ENCODE results near the gene MED25. TPM values are rescaled to one million over a fixed set of nuclear protein-coding genes. Genes with fewer than 3 reads are reported as not detected.
"Not testable (repeated sequence)": the region's sequence is repeated elsewhere in the genome, so short reads cannot be mapped to it uniquely, and the experiment has no call there.

The MED25 gene
- total and polyA plus RNA-seq, 2 of the 4 experiments (the other 2 are of a cell fraction), result 4.7 to 38.5 TPM

DNA sequence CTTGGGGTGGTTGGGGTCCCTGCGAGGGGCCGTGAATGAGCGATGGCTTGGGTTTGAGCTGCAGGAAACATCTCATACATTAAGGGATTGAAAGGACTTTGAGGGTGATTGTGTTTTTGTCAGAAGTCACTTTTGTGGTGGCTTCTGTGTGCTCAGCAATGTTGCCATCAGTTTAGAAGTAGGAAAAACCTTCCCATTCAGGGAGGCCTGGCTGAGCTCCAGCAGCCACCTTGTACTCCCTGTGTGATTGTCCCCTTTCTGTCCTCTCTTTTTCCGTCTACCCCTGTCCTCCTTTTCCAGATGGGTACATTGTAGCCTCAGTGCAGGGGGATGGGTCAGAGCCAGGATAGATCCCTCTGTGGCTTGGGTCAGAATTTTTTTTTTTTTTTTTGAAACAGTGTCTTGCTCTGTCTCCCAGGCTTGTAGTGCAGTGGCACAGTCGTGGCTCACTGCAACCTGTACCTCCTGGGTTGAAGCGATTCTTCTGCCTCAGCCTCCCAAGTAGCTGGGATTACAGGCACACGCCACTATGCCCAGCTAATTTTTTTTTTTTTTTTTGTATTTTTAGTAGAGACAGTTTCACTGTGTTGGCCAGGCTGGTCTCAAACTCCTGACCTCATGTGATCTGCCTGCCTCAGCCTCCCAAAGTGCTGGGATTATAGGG lies 1.5 kb downstream of the MED25 start:
- peak overlapping the region; percentile 58; the same call in 1 of the 2 replicates for H3K4me2 ChIP-seq (ENCODE audit: low read depth, low read length)
- H3K9me1 ChIP-seq (ENCODE audit: insufficient read depth, low read length); H3K4me1 ChIP-seq (ENCODE audit: control insufficient read depth, insufficient read depth, low read length); H2AK5ac ChIP-seq (ENCODE audit: low read depth, low read length); ATAC-seq (ENCODE audit: low read depth); dilution Hi-C loops (cut with HindIII; ENCODE audit: low sequenced_read_pairs, unreplicated experiment); H3K4me3 ChIP-seq (ENCODE audit: insufficient read depth, low read depth, low read length); H2BK15ac ChIP-seq (ENCODE audit: low read depth, low read length); H3K9me3 ChIP-seq (ENCODE audit: control insufficient read depth, insufficient read depth, low read length); H3K27ac ChIP-seq (ENCODE audit: insufficient read depth, low read length); H4K8ac ChIP-seq (ENCODE audit: low read depth in 2 of 2, low read length in 2 of 2); H3K9ac ChIP-seq (ENCODE audit: low read depth, low read length); in situ Hi-C loops (cut with MboI; ENCODE audit: low sequenced_read_pairs); H4K5ac ChIP-seq (ENCODE audit: low read depth, low read length); H2AK9ac ChIP-seq (replicated peaks; ENCODE audit: low read depth, low read length, poor library complexity); H3K18ac ChIP-seq (ENCODE audit: low read depth, low read length); H2BK120ac ChIP-seq (ENCODE audit: low read depth, low read length); H3K27me3 ChIP-seq (ENCODE audit: control insufficient read depth, insufficient read depth, low read length); H3K14ac ChIP-seq (replicated peaks; ENCODE audit: low read depth, low read length); H2AFZ ChIP-seq (replicated peaks; ENCODE audit: low read length, poor library complexity); H4K91ac ChIP-seq (ENCODE audit: insufficient read depth, low read depth, low read length); H2BK5ac ChIP-seq (ENCODE audit: low read depth, low read length, poor library complexity, severe bottlenecking); CTCF ChIA-PET; BruUV-seq (replicated peaks); POLR2A ChIA-PET (ENCODE audit: unreplicated experiment); DNase-seq; H3K4ac ChIP-seq (ENCODE audit: low read depth, low read length); H2BK20ac ChIP-seq (ENCODE audit: low read depth, low read length); H3K56ac ChIP-seq (ENCODE audit: extremely low read depth, insufficient read depth, low read length): not testable (repeated sequence)
- peaks cover 12% of the 10 kb centered on the region; the same call in 1 of the 2 replicates for H4K20me1 ChIP-seq (ENCODE audit: insufficient read depth, low read length)
- peak overlapping the region; percentile 31; the same call in 1 of the 2 replicates for H3K23ac ChIP-seq (ENCODE audit: low read depth, low read length)
- intact Hi-C loops (cut with micrococcal nuclease), result loop anchor here (2.0 to 10.0 kb wide), 2 partner anchors 29 to 105 kb away; no protein-coding TSS in a partner anchor
- WGBS, 2 experiments (ENCODE audit: extremely low coverage in 2 of 2, insufficient read length in 1 of 2), result no CpG with 5 or more reads among the region's 7 CpGs
- peaks cover 11% of the 10 kb centered on the region for H3K36me3 ChIP-seq (ENCODE audit: control insufficient read depth, insufficient read depth, low read length)
- H3K79me1 ChIP-seq (ENCODE audit: low read depth in 1 of 2, low read length in 2 of 2), result peaks cover 22 to 51% of the 10 kb centered on the region in 2 experiments

Data from IMR-90 (cell line).